Upper lobe of left lung (tissue), 6 donors: ENCODE data around the gene GAPVD1. TPM values are rescaled to one million over a fixed set of nuclear protein-coding genes. Genes with fewer than 3 reads are reported as not detected.

Experiments used
- ATAC-seq, 2 donors: fragments of 200-7000 bp; cut with Tn5 transposase; one replicate each; pipeline ENCODE4 v1.9.1; 2022; ENCODE audit warnings: mild to moderate bottlenecking in 2 of 2, moderate library complexity in 2 of 2; ENCODE audit not compliant: low FRiP score in 2 of 2
- DNase-seq, 2 donors: peaks; one replicate each; pipeline ENCODE4 v3.0.0-alpha.2; 2019 to 2020
- H3K27ac ChIP-seq, 4 donors: fragments of 200-600 bp; sonication (generic); one replicate each; pipeline ENCODE4 v1.5.1; 2016 to 2019
- H3K27me3 ChIP-seq, 4 donors: fragments of 200-600 bp; sonication (generic); one replicate each; pipeline ENCODE4 v1.5.1; 2017 to 2019
- H3K36me3 ChIP-seq, 4 donors: fragments of 200-600 bp; sonication (generic); one replicate each; pipeline ENCODE4 v1.5.1; 2016 to 2019
- H3K4me1 ChIP-seq, 4 donors: fragments of 200-600 bp; sonication (generic); one replicate each; pipeline ENCODE4 v1.5.1; 2018 to 2019
- H3K4me3 ChIP-seq, 4 donors: fragments of 200-600 bp; sonication (generic); one replicate each; pipeline ENCODE4 v1.5.1; 2017 to 2019; ENCODE audit warnings: mild to moderate bottlenecking in 2 of 4, moderate library complexity in 1 of 4
- H3K9me3 ChIP-seq, 4 donors: fragments of 200-600 bp; sonication (generic); one replicate each; pipeline ENCODE4 v1.5.1; 2018 to 2019
- EP300 ChIP-seq, 4 donors: sonication (generic); formaldehyde crosslinking; IDR thresholded peaks; one replicate each; pipeline ENCODE4 v1.5.1; 2017; ENCODE audit warnings: antibody characterized with exemption in 4 of 4, control low read depth in 2 of 4
- POLR2A ChIP-seq, 4 donors: fragments of 450-650 bp; IDR thresholded peaks; one replicate each; pipeline ENCODE4 v1.5.1; 2016 to 2017; ENCODE audit warnings: antibody characterized with exemption in 4 of 4, mild to moderate bottlenecking in 2 of 4
- POLR2AphosphoS5 ChIP-seq, 2 donors: sonication (generic); formaldehyde crosslinking; IDR thresholded peaks; one replicate each; pipeline ENCODE4 v1.5.1; 2017; ENCODE audit warnings: antibody characterized with exemption in 2 of 2
- WGBS, 2 donors: methylation state at CpG; one replicate each; pipeline ENCODE4 v1.1.5; 2017 to 2018; 5-methylcytosine and 5-hydroxymethylcytosine counted together
- total RNA-seq, 6 donors: library from RNA; depleted of rRNA in 4 of 6; stranded (reverse); fragments of >200 nt in 4 of 6; gene quantifications; one replicate each; pipeline versions ENCODE4 v1.1.0 to v1.2.1, GENCODE V29; 2016 to 2021
- TF ChIP-seq, protein P1 (sequence below), 6 experiments: fragments of 450-650 bp in 4 of 6; fragments of 200-600 bp in 2 of 6; sonication (generic) in 2 of 6; IDR thresholded peaks; one replicate each; pipeline ENCODE4 v1.5.1; 2016 to 2019; ENCODE audit warnings: antibody characterized with exemption in 6 of 6
- donor health status: DM: no; HTN: no; CAD: no; lungs with moderate emphysema.
- donor health status: DM: no; HTN: yes; CAD: no; lungs with severe emphysema.

Gene GAPVD1
- total RNA-seq, 6 donors from 2014 or later, result 56.4 to 122 (median 74.2) TPM

DNA sequence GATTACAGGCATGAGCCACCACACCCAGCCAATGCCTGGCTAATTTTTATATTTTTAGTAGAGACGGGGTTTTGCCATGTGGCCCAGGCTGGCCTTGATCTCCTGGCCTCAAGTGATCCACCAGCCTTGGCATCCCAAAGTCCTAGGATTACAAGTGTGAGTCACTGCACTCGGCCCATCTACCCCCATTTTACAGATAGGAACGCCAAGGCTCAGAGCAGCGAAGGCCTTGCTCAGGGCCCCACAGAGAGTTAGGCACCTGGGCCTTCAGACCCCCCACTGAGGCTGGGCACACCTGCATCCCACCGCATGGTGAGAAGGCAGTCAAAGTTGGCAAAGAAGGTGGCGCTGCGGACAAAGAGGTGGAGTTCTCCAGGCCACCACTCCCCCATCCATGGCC, 143.1 kb downstream of the GAPVD1 start:
- H3K4me3 ChIP-seq, result no peak overlapping the region
- H3K36me3 ChIP-seq, result no peaks in the 10 kb centered on the region
- ATAC-seq (no peak), DNase-seq (no peak)
- H3K4me1 ChIP-seq, result peaks cover 8 to 15% (median 11%) of the 10 kb centered on the region in 4 donors
- TF ChIP-seq, protein P1, sequence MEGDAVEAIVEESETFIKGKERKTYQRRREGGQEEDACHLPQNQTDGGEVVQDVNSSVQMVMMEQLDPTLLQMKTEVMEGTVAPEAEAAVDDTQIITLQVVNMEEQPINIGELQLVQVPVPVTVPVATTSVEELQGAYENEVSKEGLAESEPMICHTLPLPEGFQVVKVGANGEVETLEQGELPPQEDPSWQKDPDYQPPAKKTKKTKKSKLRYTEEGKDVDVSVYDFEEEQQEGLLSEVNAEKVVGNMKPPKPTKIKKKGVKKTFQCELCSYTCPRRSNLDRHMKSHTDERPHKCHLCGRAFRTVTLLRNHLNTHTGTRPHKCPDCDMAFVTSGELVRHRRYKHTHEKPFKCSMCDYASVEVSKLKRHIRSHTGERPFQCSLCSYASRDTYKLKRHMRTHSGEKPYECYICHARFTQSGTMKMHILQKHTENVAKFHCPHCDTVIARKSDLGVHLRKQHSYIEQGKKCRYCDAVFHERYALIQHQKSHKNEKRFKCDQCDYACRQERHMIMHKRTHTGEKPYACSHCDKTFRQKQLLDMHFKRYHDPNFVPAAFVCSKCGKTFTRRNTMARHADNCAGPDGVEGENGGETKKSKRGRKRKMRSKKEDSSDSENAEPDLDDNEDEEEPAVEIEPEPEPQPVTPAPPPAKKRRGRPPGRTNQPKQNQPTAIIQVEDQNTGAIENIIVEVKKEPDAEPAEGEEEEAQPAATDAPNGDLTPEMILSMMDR (IDR thresholded peaks at IDR 0.05), result no peak
- TF ChIP-seq EP300 (IDR thresholded peaks at IDR 0.05) (no peak), POLR2AphosphoS5 (IDR thresholded peaks at IDR 0.05) (no peak), POLR2A (IDR thresholded peaks at IDR 0.05) (no peak)
- no peaks in the 10 kb centered on the region for H3K9me3 ChIP-seq
- H3K27me3 ChIP-seq, result no peaks in the 10 kb centered on the region
- WGBS, 2 donors, result 86 to 96% methylated on average over 5 to 7 of the region's 7 CpGs
- H3K27ac ChIP-seq, result no peak overlapping the region

GRCh38 chr9:125405938-125406809, 144.5 kb downstream of the GAPVD1 start:
- WGBS, 2 donors, result 90 to 91% methylated on average over 15 of the region's 15 CpGs
- H3K9me3 ChIP-seq, result no peaks in the 10 kb centered on the region
- no peak for ATAC-seq

DNA sequence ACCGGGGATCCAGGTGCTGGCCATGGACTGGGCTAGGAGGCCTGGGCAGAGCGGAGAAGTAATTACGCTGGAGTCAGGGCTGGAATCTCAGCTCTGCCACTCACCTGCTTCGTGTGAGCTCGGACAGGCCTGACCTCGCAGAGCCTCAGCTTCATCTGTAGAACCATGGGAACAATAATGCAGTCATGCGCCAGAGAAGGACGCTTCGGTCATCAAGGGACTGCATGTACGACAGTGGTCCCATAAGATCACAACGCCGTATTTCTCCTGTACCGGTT, 145.1 kb downstream of the GAPVD1 start:
- no peak for TF ChIP-seq POLR2A (IDR thresholded peaks at IDR 0.05)
- H3K27me3 ChIP-seq, result no peaks in the 10 kb centered on the region
- DNase-seq, result no peak
- H3K27ac ChIP-seq, result no peak overlapping the region
- no peaks in the 10 kb centered on the region for H3K9me3 ChIP-seq
- 96 to 97% methylated on average over 13 of the region's 13 CpGs for WGBS, 2 donors
- peaks cover 8 to 15% (median 11%) of the 10 kb centered on the region in 4 donors for H3K4me1 ChIP-seq
- H3K4me3 ChIP-seq, result no peak overlapping the region
- no peaks in the 10 kb centered on the region for H3K36me3 ChIP-seq
- ATAC-seq, result no peak

More at GRCh38 chr9:125405938-125406809, 144.5 kb downstream of the GAPVD1 start:
- Histone ChIP-seq H3K36me3 (no peaks in the 10 kb centered on the region), H3K27ac (no peak overlapping the region), H3K4me3 (no peak overlapping the region), H3K4me1 (peaks cover 8 to 15% (median 11%) of the 10 kb centered on the region in 4 donors), H3K27me3 (no peaks in the 10 kb centered on the region)
- no peak for DNase-seq
- TF ChIP-seq POLR2A (IDR thresholded peaks at IDR 0.05) (no peak), POLR2AphosphoS5 (IDR thresholded peaks at IDR 0.05) (no peak), EP300 (IDR thresholded peaks at IDR 0.05) (no peak)
- TF ChIP-seq, protein P1 (IDR thresholded peaks at IDR 0.05), result no peak

- H3K36me3 ChIP-seq, result no peaks in the 10 kb centered on the region
- H3K9me3 ChIP-seq, result no peaks in the 10 kb centered on the region
- H3K4me1 ChIP-seq, result peaks cover 8 to 15% (median 11%) of the 10 kb centered on the region in 4 donors
- peak overlapping the region in 1 of 4 donors; percentile 18 for H3K27ac ChIP-seq
- H3K4me3 ChIP-seq, result peak overlapping the region; percentile 43 to 74 (median 58)
- DNase-seq (no peak), ATAC-seq (no peak)
- H3K27me3 ChIP-seq, result no peaks in the 10 kb centered on the region
- TF ChIP-seq POLR2AphosphoS5 (IDR thresholded peaks at IDR 0.05) (no peak), EP300 (IDR thresholded peaks at IDR 0.05) (no peak), POLR2A (IDR thresholded peaks at IDR 0.05) (no peak)
- TF ChIP-seq, protein P1 (IDR thresholded peaks at IDR 0.05), result no peak
- WGBS, 2 donors, result 50 to 52% methylated on average over 13 of the region's 17 CpGs
Measured at GRCh38 chr9:125407432-125407973, 145.9 kb downstream of the GAPVD1 start.

- 16 to 39% methylated on average over 13 to 52 of the region's 104 CpGs for WGBS, 2 donors
- ATAC-seq (peak; percentile 67 to 94), DNase-seq (peak; percentile 64 to 95)
- peak overlapping the region; percentile 43 to 74 (median 58) for H3K4me3 ChIP-seq
- no peaks in the 10 kb centered on the region for H3K36me3 ChIP-seq
- no peaks in the 10 kb centered on the region for H3K27me3 ChIP-seq
- no peaks in the 10 kb centered on the region for H3K9me3 ChIP-seq
- peaks cover 8 to 15% (median 11%) of the 10 kb centered on the region in 4 donors for H3K4me1 ChIP-seq
- H3K27ac ChIP-seq, result peak overlapping the region; percentile 2 to 48 (median 24)
- TF ChIP-seq, protein P1 (IDR thresholded peaks at IDR 0.05), result peak; percentile 71 to 94 (median 82)
- no peak for TF ChIP-seq POLR2A (IDR thresholded peaks at IDR 0.05)
Measured at GRCh38 chr9:125407974-125408900, 146.6 kb downstream of the GAPVD1 start.
